Effector CD4-positive, alpha-beta T cell (primary cell): Measurements from ENCODE around the gene MOCS3.

Experiments
- DNase-seq: peaks from one replicate; pipeline ENCODE4 v3.0.0-alpha.2; 2020
- total RNA-seq: gene quantifications from one replicate; lab custom pipeline; 2026; lab: John Stamatoyannopoulos, UW

The MOCS3 gene
- total RNA-seq: 12.4 reads per million, percentile 36 among the genes with 10 or more reads in this experiment

- DNase-seq: peak; percentile 79
These were observed at the start of gene MOCS3 for GRCh38 chr20:50958615-50959542. Gene MOCS3 (plus strand): TSS chr20:50958818. CDS start chr20:50958843, 25 bp downstream.

- DNase-seq: no peak
These were observed 49.2 kb upstream of the MOCS3 start for GRCh38 chr20:50909413-50909812.

GRCh38 chr20:50911030-50911429 lies 47.6 kb upstream of the MOCS3 start:
- DNase-seq: no peak

GRCh38 chr20:50911716-50912115 lies 46.9 kb upstream of the MOCS3 start:
- DNase-seq: no peak

GRCh38 chr20:50913690-50914375 lies 44.8 kb upstream of the MOCS3 start:
- DNase-seq: no peak

GRCh38 chr20:50915424-50915823 lies 43.2 kb upstream of the MOCS3 start:
- no peak for DNase-seq

- DNase-seq: no peak
These were observed 42.4 kb upstream of the MOCS3 start for GRCh38 chr20:50916257-50916656.

- no peak for DNase-seq
These were observed 41.7 kb upstream of the MOCS3 start for GRCh38 chr20:50916934-50917333.

GRCh38 chr20:50918403-50918802 lies 40.2 kb upstream of the MOCS3 start:
- DNase-seq: no peak

- DNase-seq: no peak
These were observed 39.1 kb upstream of the MOCS3 start for GRCh38 chr20:50919567-50919966.

- DNase-seq: no peak
These were observed 37.6 kb upstream of the MOCS3 start for GRCh38 chr20:50920997-50921396.

GRCh38 chr20:50921803-50922501 lies 36.7 kb upstream of the MOCS3 start:
- DNase-seq: no peak

- no peak for DNase-seq
These were observed 34.2 kb upstream of the MOCS3 start for GRCh38 chr20:50924261-50924920.

GRCh38 chr20:50926530-50926929 lies 32.1 kb upstream of the MOCS3 start:
- DNase-seq: no peak

GRCh38 chr20:50928469-50928868 lies 30.1 kb upstream of the MOCS3 start:
- DNase-seq: no peak

GRCh38 chr20:50929299-50930138 lies 29.1 kb upstream of the MOCS3 start:
- DNase-seq: peak; percentile 88

GRCh38 chr20:50930139-50930975 lies 28.3 kb upstream of the MOCS3 start:
- peak; percentile 3 for DNase-seq

- peak; percentile 73 for DNase-seq
These were observed 27.7 kb upstream of the MOCS3 start for GRCh38 chr20:50930976-50931305.

GRCh38 chr20:50931306-50932015 lies 27.2 kb upstream of the MOCS3 start, which contains the start of gene ADNP:
Gene ADNP (minus strand): TSS chr20:50931437. CDS start chr20:50903996, 27,441 bp downstream.
- DNase-seq: peak; percentile 86

GRCh38 chr20:50932016-50932485 lies 26.6 kb upstream of the MOCS3 start:
- DNase-seq: no peak
